DND-41 (cell line): ENCODE measurements around the gene LTV1.

ENCODE experiments used
- CTCF ChIP-seq: IDR thresholded peaks from 2 replicates; pipeline ENCODE4 v1.5.1; 2012; ENCODE audit warnings: borderline replicate concordance, low read length, moderate library complexity, mild to moderate bottlenecking; ENCODE audit not compliant: poor library complexity, severe bottlenecking; ENCODE audit errors: extremely low read depth
- EZH2 ChIP-seq: IDR thresholded peaks from 3 replicates; pipeline ENCODE4 v1.6.1; 2012; ENCODE audit warnings: borderline replicate concordance, low read depth, mild to moderate bottlenecking, moderate library complexity, low read length, inconsistent platforms; ENCODE audit not compliant: severe bottlenecking

GRCh38 chr6:143802833-143803565 lies 40.1 kb upstream of the LTV1 start:
- no peak for TF ChIP-seq CTCF
- no peak for TF ChIP-seq EZH2
